K562 (cell line): ENCODE data around the gene DLL4. TPM values are rescaled to one million over a fixed set of nuclear protein-coding genes. Genes with fewer than 3 reads are reported as not detected.

Experiments used
- CHD7 ChIP-seq: fragments of 200-600 bp; sonication (generic); IDR thresholded peaks from one replicate; pipeline ENCODE4 v1.6.1; 2012; ENCODE audit warnings: mild to moderate bottlenecking, low read depth, low read length, inconsistent platforms
- ETV6 ChIP-seq, 3 experiments: fragments of 150-350 bp in 1 of 3; sonication (generic) in 1 of 3; formaldehyde crosslinking in 1 of 3; IDR thresholded peaks; 2 replicates each; pipeline versions ENCODE4 v1.6.1 to v1.8.0; 2014 to 2022; ENCODE audit warnings: borderline replicate concordance in 2 of 3, low read depth in 2 of 3, antibody characterized with exemption in 1 of 3, low read length in 1 of 3, mild to moderate bottlenecking in 1 of 3, missing genetic modification reagents in 1 of 3
- EWSR1 ChIP-seq: fragments of 450-650 bp; IDR thresholded peaks from 2 replicates; pipeline ENCODE4 v1.6.1; 2018; ENCODE audit warnings: borderline replicate concordance, mild to moderate bottlenecking, low read depth, moderate library complexity; ENCODE audit not compliant: partially characterized antibody
- FOXA3 ChIP-seq, 2 experiments: fragments of 450-650 bp in 1 of 2; sonication (generic) in 1 of 2; formaldehyde crosslinking; IDR thresholded peaks in 1 of 2; conservative IDR thresholded peaks in 1 of 2; 2 replicates each; pipeline versions ENCODE4 v1.4.0 to v1.8.0; 2020 to 2022; ENCODE audit warnings: mild to moderate bottlenecking in 2 of 2, missing genetic modification reagents in 1 of 2
- FOXJ3 ChIP-seq: sonication (generic); formaldehyde crosslinking; IDR thresholded peaks from 2 replicates; pipeline ENCODE4 v1.4.0; 2020; ENCODE audit warnings: mild to moderate bottlenecking, missing genetic modification reagents
- GATAD2B ChIP-seq: fragments of 450-650 bp; IDR thresholded peaks from 2 replicates; pipeline ENCODE4 v1.6.1; 2017; ENCODE audit warnings: mild to moderate bottlenecking, borderline replicate concordance
- HDGF ChIP-seq: fragments of 450-650 bp; IDR thresholded peaks from 2 replicates; pipeline ENCODE4 v1.6.1; 2016
- HNRNPK ChIP-seq: fragments of 200-400 bp; formaldehyde crosslinking; IDR thresholded peaks from one replicate; pipeline ENCODE4 v1.6.1; 2018; ENCODE audit warnings: mild to moderate bottlenecking, low read depth, low read length; ENCODE audit not compliant: poor library complexity, severe bottlenecking
- KLF1 ChIP-seq: fragments of 450-650 bp; IDR thresholded peaks from 2 replicates; pipeline ENCODE4 v1.6.1; 2016; ENCODE audit warnings: missing genetic modification characterization, missing compliant biosample characterization
- MECOM ChIP-seq: fragments of 250-450 bp; sonication (Bioruptor Pico); IDR thresholded peaks from 2 replicates; pipeline ENCODE4 v1.8.0; 2022; ENCODE audit warnings: inconsistent platforms
- NR3C1 ChIP-seq: sonication (generic); formaldehyde crosslinking; IDR thresholded peaks from 2 replicates; pipeline ENCODE4 v1.8.1; 2022; ENCODE audit warnings: missing genetic modification reagents
- PHB2 ChIP-seq: fragments of 450-650 bp; IDR thresholded peaks from 2 replicates; pipeline ENCODE4 v1.6.1; 2017; ENCODE audit warnings: low read depth
- SAFB ChIP-seq: fragments of 200-400 bp; formaldehyde crosslinking; IDR thresholded peaks from 2 replicates; pipeline ENCODE4 v1.6.1; 2017; ENCODE audit warnings: low read depth, low read length, borderline replicate concordance
- SIRT6 ChIP-seq: IDR thresholded peaks from one replicate; pipeline ENCODE4 v1.6.1; 2012; ENCODE audit warnings: low read depth, mild to moderate bottlenecking, control low read depth, inconsistent platforms, low read length, moderate library complexity
- SMARCA5 ChIP-seq: fragments of 450-650 bp; IDR thresholded peaks from 2 replicates; pipeline ENCODE4 v1.6.1; 2016
- ZNF239 ChIP-seq: fragments of 250-450 bp; sonication (Bioruptor Pico); IDR thresholded peaks from 2 replicates; pipeline ENCODE4 v1.4.0; 2020; ENCODE audit warnings: mild to moderate bottlenecking
- ZNF77 ChIP-seq: fragments of 250-450 bp; sonication (Bioruptor Pico); IDR thresholded peaks from 2 replicates; pipeline ENCODE4 v1.5.0; 2020
- polyA plus RNA-seq, 8 experiments: library from polyadenylated mRNA; depleted of rRNA in 4 of 8; stranded (reverse) in 5 of 8; unstranded in 3 of 8; fragments of >200 nt; fragmentation: Nextera tagmentation in 2 of 8; fragmentation: Illumina TruSeq in 1 of 8; extraction: Ambion mirVana in 2 of 8; extraction: Trizol in 1 of 8; gene quantifications; 2 replicates each; pipeline versions ENCODE4 v1.2.1 to v1.2.3, GENCODE V29; 2011 to 2014; ENCODE audit warnings: inconsistent platforms in 1 of 8, missing spikeins in 1 of 8
- total RNA-seq, 7 experiments: library from RNA; depleted of rRNA in 6 of 7; stranded (reverse); fragments of >200 nt in 6 of 7; fragmentation: Illumina TruSeq in 2 of 7; extraction: Trizol in 2 of 7; gene quantifications; 2 replicates each; pipeline versions ENCODE4 v1.2.1 to v1.2.3, GENCODE V29; 2011 to 2021; ENCODE audit warnings: low replicate concordance in 1 of 7
- TF ChIP-seq, protein P1 (sequence below): sonication (generic); formaldehyde crosslinking; IDR thresholded peaks from 2 replicates; pipeline ENCODE4 v1.9.0; 2022; ENCODE audit warnings: mild to moderate bottlenecking, missing genetic modification reagents

DLL4 gene
- total and polyA plus RNA-seq, 9 of the 15 experiments (the other 6 are each of a cell fraction or from before 2014, with no cell fraction given), result 0.04 to 1.1 (median 0.41) TPM; not detected in 1

- no peak for TF ChIP-seq CHD7
- no peak for TF ChIP-seq FOXJ3 (CRISPR knock-in tag)
- TF ChIP-seq ETV6 (IDR thresholded peaks at IDR 0.05; ENCODE audit: borderline replicate concordance in 1 of 2, low read depth in 2 of 2, low read length in 1 of 2), result no peak
- no peak for TF ChIP-seq ETV6 (CRISPR knock-in tag; IDR thresholded peaks at IDR 0.05; ENCODE audit: borderline replicate concordance)
- TF ChIP-seq GATAD2B, result no peak
- TF ChIP-seq KLF1 (tag), result no peak
- TF ChIP-seq SAFB, result no peak
- no peak for TF ChIP-seq EWSR1
- no peak for TF ChIP-seq MECOM (CRISPR knock-in tag)
- TF ChIP-seq ZNF239, result no peak
- TF ChIP-seq NR3C1 (CRISPR knock-in tag), result peak; percentile 64; the same call in 1 of the 2 replicates
- TF ChIP-seq, protein P1, sequence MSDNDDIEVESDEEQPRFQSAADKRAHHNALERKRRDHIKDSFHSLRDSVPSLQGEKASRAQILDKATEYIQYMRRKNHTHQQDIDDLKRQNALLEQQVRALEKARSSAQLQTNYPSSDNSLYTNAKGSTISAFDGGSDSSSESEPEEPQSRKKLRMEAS (CRISPR knock-in tag), result peak; percentile 73
- no peak for TF ChIP-seq FOXA3 (CRISPR knock-in tag; conservative IDR thresholded peaks at IDR 0.05 in 1 of 2, IDR thresholded peaks at IDR 0.05 in 1 of 2)
- no peak for TF ChIP-seq HDGF
- TF ChIP-seq SMARCA5, result no peak
- no peak for TF ChIP-seq ZNF77 (CRISPR knock-in tag)
- TF ChIP-seq HNRNPK, result no peak
- TF ChIP-seq PHB2, result no peak
- no peak for TF ChIP-seq SIRT6
Measured at GRCh38 chr15:40894681-40895448, 34.3 kb upstream of the DLL4 start (continued).
